HG02973 (cell line): ENCODE data around the gene RNF213.

Experiments
- ATAC-seq: cut with Tn5 transposase; IDR thresholded peaks from one replicate; pipeline ENCODE4 v1.9.1; 2021; ENCODE audit warnings: moderate library complexity; ENCODE audit not compliant: unreplicated experiment

Gene RNF213

DNA sequence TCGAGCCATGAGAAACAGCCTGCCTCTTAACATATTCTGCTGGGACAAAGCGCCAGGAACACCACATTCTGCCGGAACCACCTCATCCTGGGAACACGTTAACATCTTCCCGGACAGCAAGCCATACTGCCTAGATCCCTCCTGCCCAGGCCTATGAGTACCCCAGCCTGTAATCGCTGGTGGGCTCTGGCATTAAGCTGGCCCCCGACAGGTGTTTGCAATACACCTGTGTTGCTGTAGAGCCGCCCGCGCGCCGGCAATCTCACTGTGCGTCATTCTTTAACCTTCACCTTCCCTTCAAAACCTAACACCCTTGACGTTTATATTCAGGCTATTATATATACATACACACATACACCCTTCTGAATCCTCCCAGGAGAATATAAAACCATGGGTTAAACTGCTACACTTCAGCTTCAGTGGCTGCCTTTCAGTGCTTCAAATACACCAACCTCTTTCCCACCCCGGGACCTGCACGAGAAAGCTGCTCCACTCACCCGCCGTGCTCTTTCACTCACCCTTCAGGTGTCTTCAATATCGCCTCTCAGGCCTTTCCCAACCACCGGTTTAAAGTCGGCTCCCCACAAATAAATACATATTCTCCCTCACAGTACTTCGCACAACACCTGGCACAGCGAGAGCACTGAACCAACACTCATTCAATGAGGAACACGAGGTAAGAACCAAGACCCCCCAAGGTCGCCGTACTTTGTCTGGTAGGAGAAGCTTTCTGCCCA lies 153.3 kb downstream of the RNF213 start:
- no peak for ATAC-seq

DNA sequence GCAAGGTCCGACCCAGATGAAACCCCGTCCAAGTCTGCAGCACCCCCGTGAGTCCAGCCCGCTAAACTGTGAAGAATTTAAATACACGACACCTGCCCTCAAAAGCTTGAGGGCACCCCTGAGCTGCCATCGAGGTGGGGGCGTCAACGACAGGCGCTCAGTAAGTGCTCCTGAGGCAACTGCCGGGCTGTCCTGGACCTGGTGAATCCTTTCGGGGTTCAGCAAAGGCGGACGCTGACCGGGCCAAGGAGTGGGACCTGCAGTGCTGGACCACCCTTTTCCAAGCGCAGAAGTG lies 153.8 kb downstream of the RNF213 start:
- peak; percentile 15 for ATAC-seq

DNA sequence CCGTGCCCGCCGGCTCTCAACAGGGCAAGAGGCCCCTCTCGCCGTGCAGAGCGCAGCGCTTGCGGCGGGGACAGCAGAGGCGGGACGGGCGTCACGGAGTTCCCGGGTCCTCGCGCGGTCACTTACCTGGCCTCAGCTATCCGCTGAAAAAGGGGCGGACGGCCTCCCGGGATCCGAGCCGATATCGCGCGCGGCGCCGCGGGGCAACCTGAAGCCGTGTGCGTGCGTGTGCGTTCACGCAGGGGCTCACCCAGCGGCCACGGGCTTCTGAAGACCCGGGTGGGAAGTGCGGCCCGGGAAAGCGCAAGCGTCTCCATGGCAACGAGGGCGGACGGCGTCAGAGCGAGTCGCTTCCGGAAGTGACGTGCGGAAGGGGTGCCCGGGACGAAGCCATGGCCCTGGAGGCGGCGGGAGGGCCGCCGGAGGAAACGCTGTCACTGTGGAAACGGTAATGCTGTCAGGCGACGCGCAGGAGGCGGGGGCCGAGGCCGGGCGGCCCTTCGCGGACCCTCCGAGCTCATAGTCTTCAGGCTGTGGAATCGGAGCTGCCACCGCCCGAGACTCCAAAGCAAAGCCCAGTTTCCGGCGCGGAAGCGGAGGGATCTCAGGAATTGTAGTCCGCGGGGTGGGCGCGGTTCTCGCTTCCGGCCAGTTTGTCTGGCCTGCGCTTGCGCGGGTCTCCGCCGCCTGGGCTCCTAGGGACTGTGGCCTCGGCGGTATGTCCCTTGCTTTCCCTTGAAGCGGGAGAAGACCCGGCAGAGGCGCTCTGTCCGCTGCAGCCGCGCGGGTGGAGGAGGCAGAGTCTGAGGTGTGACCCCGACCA lies 154.4 kb downstream of the RNF213 start, which contains the start of gene ENDOV:
ENDOV (plus strand) TSS at position 365 of the 823 bp plus-strand sequence; CDS start at position 393, 28 bp downstream.
- peak; percentile 90 for ATAC-seq

DNA sequence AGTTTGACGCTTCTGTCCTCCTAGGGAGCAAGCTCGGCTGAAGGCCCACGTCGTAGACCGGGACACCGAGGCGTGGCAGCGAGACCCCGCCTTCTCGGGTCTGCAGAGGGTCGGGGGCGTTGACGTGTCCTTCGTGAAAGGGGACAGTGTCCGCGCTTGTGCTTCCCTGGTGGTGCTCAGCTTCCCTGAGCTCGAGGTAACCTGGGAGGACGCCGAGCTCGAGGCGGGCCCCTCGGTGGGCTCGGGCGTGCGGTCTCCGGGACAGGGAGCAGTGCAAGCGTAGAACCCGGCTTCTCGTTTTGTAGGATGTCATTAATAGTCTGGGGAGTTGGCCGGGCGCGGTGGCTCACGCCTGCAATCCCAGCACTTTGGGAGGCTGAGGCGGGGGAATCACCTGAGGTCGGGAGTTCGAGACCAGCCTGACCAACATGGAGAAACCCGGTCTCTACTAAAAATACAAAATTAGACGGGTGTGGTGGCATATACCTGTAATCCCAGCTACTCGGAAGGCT lies 155.0 kb downstream of the RNF213 start:
- no peak for ATAC-seq

DNA sequence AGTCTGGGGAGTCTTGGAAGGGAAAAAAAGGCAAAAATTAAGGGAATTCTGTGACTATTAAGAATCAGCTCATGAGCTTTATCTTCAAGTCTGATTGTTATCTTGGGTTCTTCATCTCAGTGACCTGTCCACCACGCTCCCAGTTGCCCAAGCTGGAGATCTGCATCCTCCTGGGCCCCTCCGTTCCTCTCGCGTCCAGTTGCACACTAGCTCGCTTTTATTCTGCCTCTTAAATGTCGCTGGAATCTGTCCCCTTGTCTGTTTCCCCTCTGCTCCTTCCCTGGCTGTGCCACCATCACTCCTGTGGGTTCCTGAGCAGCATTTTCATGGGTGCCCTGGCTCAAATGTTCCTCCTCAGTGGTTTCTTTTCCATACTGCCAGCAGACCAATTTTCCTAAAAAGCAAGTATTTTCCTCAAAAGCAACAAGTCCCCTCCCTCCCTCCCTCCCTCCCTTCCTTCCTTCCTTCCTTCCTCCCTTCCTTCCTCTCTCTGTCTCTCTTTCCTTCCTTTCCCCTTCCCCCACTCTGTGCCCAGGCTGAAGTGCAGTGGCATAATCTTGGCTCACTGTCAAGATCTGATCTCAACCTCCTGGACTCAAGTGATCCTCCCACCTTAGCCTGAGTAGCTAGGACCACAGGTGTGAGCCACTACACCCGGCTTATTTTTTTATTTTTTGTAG lies 155.7 kb downstream of the RNF213 start:
- ATAC-seq: no peak

DNA sequence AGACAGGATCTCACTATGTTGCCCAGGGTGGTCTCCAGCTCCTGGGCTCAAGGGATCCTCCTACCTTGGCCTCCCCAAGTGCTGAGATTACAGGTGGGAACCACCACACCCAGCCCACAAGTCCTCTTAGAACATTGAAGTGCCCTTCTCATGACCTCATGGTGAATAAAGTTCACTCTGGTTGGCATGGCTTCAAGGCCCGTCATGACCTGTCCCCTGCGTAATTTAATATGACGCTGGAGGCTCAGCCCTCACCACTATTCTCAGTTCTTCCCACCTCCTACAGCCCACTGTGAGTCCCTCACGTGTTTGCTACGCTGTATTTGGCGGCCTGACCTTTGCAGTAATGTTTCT lies 156.3 kb downstream of the RNF213 start:
- no peak for ATAC-seq

DNA sequence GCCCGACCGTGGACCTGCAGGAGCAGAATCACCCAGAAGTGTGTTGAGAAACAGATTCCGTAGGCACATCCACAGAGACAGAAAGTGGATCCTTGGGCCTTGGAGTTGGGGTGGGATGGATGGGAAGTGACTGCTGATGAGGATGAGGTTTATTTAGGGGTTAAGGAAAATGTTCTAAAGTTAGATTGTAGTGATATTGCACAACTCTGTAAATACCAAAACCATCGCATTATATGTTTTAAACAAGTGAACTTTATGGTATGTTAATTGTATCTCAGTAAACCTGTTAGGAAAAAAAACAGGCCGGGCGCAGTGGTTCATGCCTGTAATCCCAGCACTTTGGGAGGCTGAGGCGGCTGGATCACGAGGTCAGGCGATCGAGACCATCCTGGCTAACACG lies 157.9 kb downstream of the RNF213 start:
- ATAC-seq: no peak

DNA sequence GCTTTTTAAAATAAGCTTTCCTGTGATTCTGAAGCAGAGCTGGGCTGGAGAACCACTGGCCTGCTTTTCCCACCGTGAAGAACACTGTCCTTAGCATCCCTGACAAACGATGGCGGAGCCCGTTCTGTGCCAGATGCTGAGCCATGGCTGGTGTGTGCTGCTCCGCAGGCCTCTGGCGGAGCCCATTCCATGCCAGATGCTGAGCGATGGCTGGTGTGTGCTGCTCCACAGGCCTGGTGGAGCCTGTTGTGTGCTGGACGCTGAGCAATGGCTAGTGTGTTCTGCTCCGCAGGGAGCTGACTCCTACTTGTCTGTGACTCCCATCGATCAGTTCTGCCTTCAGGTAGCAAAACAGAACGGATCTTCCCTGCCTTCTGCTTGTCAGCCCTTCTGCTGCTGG lies 158.6 kb downstream of the RNF213 start:
- no peak for ATAC-seq

DNA sequence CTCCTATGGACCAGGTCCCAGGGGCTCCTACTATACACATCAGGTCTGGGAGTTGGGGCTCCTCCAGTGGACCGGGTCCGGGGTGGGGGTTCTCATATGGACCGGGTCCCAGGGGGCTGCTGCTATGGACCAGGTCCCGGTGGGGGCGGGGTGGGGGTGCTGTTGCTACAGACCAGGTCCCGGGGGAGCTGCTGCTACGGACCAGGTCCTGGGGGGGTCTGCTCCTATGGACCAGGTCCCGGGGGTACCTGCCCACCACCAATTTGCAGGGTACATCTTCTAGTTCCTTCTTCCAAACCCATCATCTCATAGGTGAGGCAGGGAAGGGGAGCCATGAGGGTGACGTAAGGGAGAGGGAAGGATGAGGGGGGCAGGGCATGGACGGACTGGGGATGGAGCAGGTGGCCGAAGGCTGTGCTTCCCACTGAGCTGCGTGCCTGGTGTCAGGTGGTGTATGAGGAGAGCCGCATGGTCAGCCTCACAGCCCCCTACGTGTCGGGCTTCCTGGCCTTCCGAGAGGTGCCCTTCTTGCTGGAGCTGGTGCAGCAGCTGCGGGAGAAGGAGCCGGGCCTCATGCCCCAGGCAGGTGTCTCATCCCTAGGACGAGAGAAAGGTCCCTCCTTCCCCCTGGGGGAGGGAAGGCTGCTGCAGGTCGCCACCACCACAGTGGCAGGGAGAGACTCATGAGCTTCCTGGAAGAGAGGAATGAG lies 160.9 kb downstream of the RNF213 start:
- no peak for ATAC-seq

DNA sequence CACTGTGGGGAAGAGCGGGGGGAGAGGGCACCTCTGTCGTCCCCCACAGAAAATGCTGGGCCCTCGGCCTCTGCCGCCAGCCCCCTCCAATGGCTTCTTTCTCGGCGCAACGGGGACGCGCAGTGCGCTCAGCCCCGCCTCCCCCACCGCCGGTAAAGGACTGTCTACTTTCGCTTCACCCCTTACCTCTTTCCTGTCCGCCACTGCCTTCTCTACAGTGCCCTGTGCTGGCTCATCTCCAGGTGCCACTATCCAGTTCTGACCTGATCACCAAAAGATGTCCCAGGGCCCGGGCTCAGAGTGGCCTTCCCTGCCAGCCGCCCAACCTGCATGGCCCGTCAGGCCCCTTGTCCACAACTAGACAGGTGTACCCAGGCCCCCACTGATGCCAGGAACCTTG lies 161.6 kb downstream of the RNF213 start:
- no peak for ATAC-seq

DNA sequence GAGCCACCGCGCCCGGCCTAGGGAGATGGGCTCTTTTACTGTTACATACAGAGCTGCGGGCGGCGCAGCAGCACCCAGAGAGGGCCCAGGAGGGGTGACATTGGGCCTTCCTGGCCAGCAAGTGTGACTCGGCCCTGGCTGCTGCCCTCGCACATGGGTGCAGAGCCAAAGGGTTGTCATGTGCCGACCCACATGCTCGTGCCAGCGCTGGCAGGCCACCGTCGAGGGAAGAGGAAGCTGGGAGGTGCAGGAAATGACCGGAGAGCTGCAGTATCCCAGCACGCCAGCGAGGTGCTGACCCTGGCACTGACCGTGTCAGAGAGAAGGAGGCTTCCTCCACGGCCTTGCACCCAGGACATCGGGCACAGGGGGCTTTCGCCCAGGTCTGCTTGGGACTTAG lies 162.3 kb downstream of the RNF213 start:
- ATAC-seq: no peak

DNA sequence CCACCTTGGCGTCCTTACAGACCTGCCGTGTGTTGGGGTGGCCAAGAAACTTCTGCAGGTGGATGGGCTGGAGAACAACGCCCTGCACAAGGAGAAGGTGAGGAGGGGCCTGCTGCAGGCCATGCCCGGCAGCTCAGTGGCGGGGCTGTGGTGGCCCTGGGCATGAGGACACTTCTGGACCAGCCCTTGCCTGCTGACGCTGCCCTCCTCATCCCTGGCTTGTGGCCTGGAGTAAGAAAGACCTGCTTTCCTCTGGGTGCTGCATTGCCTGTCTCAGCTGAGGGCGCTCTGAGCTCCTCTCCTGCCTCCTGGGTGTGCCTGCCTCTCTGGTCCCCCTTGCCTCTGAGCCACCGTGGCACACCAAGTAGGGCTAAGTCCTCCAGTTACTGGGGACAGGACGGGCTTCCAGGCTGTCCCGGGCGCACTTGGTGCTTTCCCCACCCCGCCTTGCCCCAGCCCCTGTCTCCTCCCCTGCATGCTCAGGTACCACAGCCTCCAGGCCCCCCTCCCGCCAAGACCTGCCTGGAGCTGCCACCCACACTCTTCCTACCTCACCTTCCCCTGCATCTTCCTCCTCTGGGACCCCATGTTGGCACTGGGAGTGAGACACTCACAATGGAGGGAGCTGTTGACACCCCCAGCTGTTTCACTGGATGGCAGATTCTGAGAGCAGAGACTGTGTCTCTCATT lies 163.0 kb downstream of the RNF213 start:
- ATAC-seq: no peak

DNA sequence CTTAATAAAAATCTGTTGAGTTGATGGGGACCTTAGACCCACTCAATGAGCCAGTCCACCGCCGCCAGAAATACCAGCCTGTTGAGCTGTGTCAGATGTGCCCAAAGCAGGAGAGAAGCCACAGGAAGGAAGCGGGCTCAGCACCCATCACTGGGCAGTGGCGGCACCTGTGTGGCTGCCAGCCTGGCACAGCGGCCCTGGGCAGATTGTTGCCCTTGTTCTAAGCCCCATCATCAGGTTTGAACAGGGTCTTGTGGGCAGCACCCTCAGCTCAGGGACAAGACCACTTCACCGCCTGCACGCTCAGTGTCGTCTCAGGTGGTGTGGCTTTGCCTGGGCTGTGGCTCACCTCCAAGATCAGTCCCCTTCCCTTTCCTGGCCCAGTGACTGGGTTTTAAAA lies 163.6 kb downstream of the RNF213 start:
- no peak for ATAC-seq

DNA sequence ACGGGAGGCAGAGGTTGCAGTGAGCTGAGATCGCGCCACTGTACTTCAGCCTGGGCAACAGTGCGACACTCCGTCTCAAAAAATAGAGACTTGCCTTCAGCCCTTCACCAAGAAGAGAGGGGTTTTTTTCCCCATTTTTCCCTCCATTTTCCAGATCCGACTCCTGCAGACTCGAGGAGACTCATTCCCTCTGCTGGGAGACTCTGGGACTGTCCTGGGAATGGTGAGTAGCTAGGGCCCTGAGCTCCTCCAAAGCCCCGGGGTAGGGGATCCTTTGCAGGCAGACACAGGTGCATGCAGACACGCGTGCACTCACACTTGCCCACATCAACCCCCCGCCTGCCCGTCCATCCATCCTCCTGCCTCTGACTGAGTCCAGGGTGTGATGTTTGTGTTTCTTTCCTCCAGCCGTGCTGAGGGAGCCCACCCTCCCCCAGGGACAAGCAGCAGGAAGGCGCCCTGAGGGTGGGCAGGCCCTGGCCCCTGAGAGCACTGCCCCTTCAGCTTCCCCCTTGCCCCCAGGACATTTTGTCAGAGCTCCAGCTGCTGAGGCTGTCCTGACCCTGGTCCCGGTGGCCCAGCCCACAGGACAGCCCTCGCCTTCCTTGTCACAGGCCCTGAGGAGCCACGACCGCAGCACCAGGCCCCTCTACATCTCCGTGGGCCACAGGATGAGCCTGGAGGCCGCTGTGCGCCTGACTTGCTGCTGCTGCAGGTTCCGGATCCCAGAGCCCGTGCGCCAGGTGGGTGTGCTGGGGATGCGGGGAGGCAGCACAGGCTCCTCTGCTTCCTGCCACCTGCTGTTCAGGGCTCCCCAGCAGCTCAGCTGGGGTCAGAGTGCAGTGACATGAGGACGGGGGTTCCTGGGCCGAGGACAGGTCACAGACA lies 164.5 kb downstream of the RNF213 start:
- ATAC-seq: no peak

DNA sequence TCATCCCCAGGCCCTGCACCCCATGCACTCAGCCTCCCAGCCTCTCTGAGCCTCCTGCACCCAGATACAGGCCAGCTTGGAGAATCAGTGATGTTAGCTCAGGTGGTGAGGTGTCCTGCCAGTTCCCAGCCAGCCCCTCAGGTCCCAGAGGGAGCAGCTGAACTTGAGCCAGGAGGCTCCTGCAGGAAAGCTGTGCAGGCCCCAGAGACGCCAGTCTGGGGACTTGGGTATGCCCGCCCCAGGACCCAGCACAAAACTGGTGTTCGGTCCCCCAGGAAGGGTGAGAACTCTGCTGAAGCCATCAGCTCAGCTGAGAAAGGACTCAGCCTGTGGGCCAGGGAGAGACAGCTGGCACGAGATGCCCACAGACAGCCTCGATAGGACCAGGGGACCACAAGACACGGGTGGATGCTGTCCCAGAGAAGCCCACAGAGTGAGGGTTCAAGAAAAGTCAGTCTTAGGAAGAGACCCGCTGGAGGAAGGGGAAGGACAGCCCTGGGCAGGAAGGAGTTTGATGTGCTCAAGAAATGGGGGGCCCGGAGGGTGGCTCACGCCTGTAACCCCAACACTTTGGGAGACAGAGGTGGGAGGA lies 165.3 kb downstream of the RNF213 start:
- ATAC-seq: no peak

DNA sequence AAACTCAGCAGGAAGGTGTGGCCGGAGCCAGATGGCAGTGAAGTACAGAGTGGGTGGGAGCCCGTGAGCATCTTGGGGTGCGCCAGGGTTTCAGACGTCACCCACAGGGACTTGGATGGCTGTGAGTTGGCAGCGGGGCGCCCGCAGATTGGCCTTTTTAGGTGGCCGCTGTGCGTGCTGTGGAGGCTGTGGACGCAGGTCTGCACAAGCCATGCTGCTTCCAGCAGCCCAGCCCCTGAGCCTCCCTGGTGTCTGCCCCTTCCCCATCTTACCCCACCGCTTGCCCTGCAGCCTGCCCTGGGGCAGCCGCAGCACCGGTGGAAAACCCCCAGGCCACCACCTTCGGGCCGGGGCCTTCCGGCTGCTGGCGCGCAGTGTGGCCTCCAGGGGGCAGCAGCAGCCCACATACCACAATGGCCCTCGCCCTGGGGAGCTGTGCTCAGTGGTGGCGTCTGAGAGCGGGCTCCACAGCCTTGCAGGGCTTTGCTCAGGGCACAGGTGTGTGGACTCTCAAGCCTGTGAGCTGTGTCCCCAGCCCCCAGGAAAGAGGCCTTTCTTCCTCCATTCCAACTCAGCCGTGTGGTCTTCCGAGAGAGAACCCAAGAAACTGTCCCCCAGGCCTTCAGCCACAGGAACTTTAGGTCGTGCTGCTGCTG lies 166.1 kb downstream of the RNF213 start:
- ATAC-seq: peak; percentile 66

DNA sequence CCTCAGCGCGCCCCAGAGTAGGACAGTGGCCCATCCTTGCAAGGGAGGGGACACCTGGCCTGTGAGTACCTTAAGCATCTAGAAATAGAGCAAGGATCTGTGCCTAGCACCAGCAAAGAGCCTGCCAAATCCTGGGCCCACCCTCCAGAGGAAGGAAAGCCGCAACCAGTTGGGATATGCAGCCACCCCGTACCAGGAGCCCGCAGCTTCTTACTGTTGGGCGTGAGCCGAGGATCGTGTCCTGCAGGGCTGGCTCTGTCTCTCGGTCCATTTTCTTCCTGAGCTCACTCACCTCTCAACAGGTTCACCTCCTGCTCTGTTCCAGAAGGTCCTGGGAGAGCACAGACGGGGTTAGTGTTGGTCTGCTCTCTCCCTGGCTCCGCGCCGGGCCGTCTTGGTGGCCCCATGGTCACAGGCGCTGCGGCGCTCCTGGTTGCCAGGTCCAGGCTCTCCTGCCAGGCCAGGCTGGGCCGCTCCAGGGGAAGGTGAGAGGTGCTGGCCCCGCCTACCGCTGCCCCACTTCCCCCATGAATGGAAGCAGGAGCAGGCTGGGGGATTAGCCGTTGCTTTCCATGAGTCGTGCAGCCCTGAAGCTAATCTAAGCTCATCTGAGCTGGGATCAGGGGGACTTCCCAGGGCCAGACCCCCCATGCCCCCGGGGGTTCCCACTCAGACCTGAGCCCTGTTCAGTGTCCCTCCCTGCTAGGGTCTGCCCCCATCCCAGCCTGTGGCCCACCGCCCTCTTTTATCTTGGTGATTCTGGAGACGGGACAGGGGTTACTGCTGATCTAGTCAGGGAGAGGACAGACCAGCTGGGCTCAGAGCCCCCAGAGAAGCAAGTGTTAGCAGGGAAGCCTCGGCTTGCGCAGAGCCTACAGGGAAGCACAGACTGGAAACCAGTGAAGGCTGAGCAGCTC lies 167.0 kb downstream of the RNF213 start:
- no peak for ATAC-seq

DNA sequence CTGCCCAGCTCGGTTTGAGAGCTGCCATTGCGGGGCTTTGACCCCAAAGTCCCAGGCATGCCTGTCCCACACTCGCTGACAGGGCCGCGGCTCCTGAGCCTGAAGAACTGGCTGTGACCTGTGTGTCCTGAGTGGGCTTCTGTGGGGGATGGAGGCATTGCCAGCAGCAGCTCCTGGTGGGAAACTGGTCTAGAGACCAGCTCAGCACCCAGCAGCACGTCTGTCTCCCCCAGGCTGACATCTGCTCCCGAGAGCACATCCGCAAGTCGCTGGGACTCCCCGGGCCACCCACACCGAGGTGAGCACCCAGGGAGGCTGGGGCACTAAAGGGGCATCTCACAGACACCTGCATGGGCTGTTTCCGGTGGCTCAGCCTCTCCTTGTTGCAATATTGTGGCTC lies 167.7 kb downstream of the RNF213 start:
- ATAC-seq: no peak
